Osteoblast (primary cell): Measurements from ENCODE around the gene AKAP12. TPM values are rescaled to one million over a fixed set of nuclear protein-coding genes. Genes with fewer than 3 reads are reported as not detected.

Experiments used
- DNase-seq: peaks from one replicate; pipeline ENCODE4 v3.0.0; 2011; ENCODE audit warnings: low spot score, mixed read lengths; ENCODE audit not compliant: insufficient read length; ENCODE audit errors: missing footprints
- H2AFZ ChIP-seq: 2 replicates; pipeline ENCODE4 v1.6.0; 2011; ENCODE audit warnings: mild to moderate bottlenecking, low read length
- H3K27ac ChIP-seq: 2 replicates; pipeline ENCODE4 v1.5.1; 2011; ENCODE audit warnings: mild to moderate bottlenecking, low read depth, low read length, moderate library complexity
- H3K27me3 ChIP-seq: 2 replicates; pipeline ENCODE4 v1.6.0; 2012; ENCODE audit warnings: mild to moderate bottlenecking, control low read depth, inconsistent platforms, low read length, moderate library complexity; ENCODE audit not compliant: insufficient read depth
- H3K36me3 ChIP-seq: 2 replicates; pipeline ENCODE4 v1.5.1; 2011; ENCODE audit warnings: mild to moderate bottlenecking, low read length, control low read depth, moderate library complexity; ENCODE audit not compliant: insufficient read depth
- H3K4me1 ChIP-seq: 2 replicates; pipeline ENCODE4 v1.5.1; 2011; ENCODE audit warnings: mild to moderate bottlenecking, low read length, control low read depth, moderate library complexity; ENCODE audit not compliant: insufficient read depth
- H3K4me2 ChIP-seq: 2 replicates; pipeline ENCODE4 v1.6.0; 2011; ENCODE audit warnings: mild to moderate bottlenecking, low read length; ENCODE audit not compliant: insufficient read depth
- H3K4me3 ChIP-seq: fragments of 200-600 bp; sonication (generic); 3 replicates; pipeline ENCODE4 v1.5.1; 2012; ENCODE audit warnings: mild to moderate bottlenecking, low read length, inconsistent platforms; ENCODE audit not compliant: insufficient read depth
- H3K79me2 ChIP-seq: 2 replicates; pipeline ENCODE4 v1.6.0; 2012; ENCODE audit warnings: mild to moderate bottlenecking, low read length, control low read depth, inconsistent platforms; ENCODE audit not compliant: insufficient read depth
- H3K9me3 ChIP-seq: 2 replicates; pipeline ENCODE4 v1.5.1; 2011; ENCODE audit warnings: low read depth, low read length, control low read depth
- H4K20me1 ChIP-seq: 2 replicates; pipeline ENCODE4 v1.6.0; 2012; ENCODE audit warnings: mild to moderate bottlenecking, low read length, control low read depth; ENCODE audit not compliant: insufficient read depth
- CTCF ChIP-seq: IDR thresholded peaks from 2 replicates; pipeline ENCODE4 v1.5.1; 2011; ENCODE audit warnings: mild to moderate bottlenecking, low read depth, low read length, moderate library complexity; ENCODE audit errors: extremely low read depth
- total RNA-seq: library from RNA; depleted of rRNA; stranded (reverse); fragments of >200 nt; gene quantifications from 2 replicates; pipeline ENCODE4 v1.2.3, GENCODE V29; 2012

Gene AKAP12
- total RNA-seq, 1 donor = 67.3 TPM

- H3K79me2 ChIP-seq = peaks cover 4% of the 10 kb centered on the region
- no peaks in the 10 kb centered on the region for H3K4me1 ChIP-seq
- no peaks in the 10 kb centered on the region for H3K9me3 ChIP-seq
- no peak overlapping the region for H3K4me2 ChIP-seq
- H4K20me1 ChIP-seq = peaks cover 2% of the 10 kb centered on the region
- H2AFZ ChIP-seq = no peak overlapping the region
- no peak for TF ChIP-seq CTCF
- H3K36me3 ChIP-seq = peaks cover 28% of the 10 kb centered on the region
- no peak overlapping the region for H3K27ac ChIP-seq
- no peak for DNase-seq
- no peak overlapping the region for H3K4me3 ChIP-seq
- H3K27me3 ChIP-seq = no peaks in the 10 kb centered on the region
These were observed 110.8 kb downstream of the AKAP12 start for GRCh38 chr6:151350442-151351145.

GRCh38 chr6:151351146-151351700 is 111.5 kb downstream of the AKAP12 start:
- H2AFZ ChIP-seq = no peak overlapping the region
- H3K9me3 ChIP-seq = no peaks in the 10 kb centered on the region
- peaks cover under 1% of the 10 kb centered on the region for H3K79me2 ChIP-seq
- no peak overlapping the region for H3K4me2 ChIP-seq
- TF ChIP-seq CTCF = no peak
- H3K27ac ChIP-seq = no peak overlapping the region
- H3K4me3 ChIP-seq = no peak overlapping the region
- peaks cover 32% of the 10 kb centered on the region for H3K36me3 ChIP-seq
- H4K20me1 ChIP-seq = peaks cover 2% of the 10 kb centered on the region
- no peak for DNase-seq
- no peaks in the 10 kb centered on the region for H3K4me1 ChIP-seq
- H3K27me3 ChIP-seq = no peaks in the 10 kb centered on the region

GRCh38 chr6:151351731-151352130 is 112.0 kb downstream of the AKAP12 start:
- Histone ChIP-seq H3K4me1 (no peaks in the 10 kb centered on the region), H3K9me3 (no peaks in the 10 kb centered on the region), H2AFZ (no peak overlapping the region), H3K27me3 (no peaks in the 10 kb centered on the region), H3K27ac (no peak overlapping the region), H3K4me2 (no peak overlapping the region), H3K36me3 (peaks cover 28% of the 10 kb centered on the region), H4K20me1 (peaks cover 2% of the 10 kb centered on the region), H3K4me3 (no peak overlapping the region), H3K79me2 (no peaks in the 10 kb centered on the region)
- TF ChIP-seq CTCF = no peak
- DNase-seq = no peak
